Omental fat pad (tissue), 4 donors: Measurements from ENCODE around the gene MAP7. TPM values are rescaled to one million over a fixed set of nuclear protein-coding genes. Genes with fewer than 3 reads are reported as not detected.

Experiments
- ATAC-seq: fragments of 150-250 bp; one replicate; pipeline ENCODE4 v1.9.1; 2016; ENCODE audit warnings: mild to moderate bottlenecking, moderate library complexity; ENCODE audit not compliant: low FRiP score
- DNase-seq: peaks from one replicate; pipeline ENCODE4 v3.0.0-alpha.2; 2019; ENCODE audit warnings: low spot score
- CTCF ChIP-seq, 3 donors: fragments of 450-650 bp; IDR thresholded peaks; one replicate each; pipeline ENCODE4 v1.5.1; 2016 to 2017; ENCODE audit warnings: antibody characterized with exemption in 3 of 3, mild to moderate bottlenecking in 3 of 3, moderate library complexity in 2 of 3
- total RNA-seq, 4 donors: library from RNA; depleted of rRNA; stranded (reverse); fragments of >200 nt; gene quantifications; one replicate each; pipeline ENCODE4 v1.1.0, GENCODE V29; 2016

Gene MAP7
- total RNA-seq, 4 donors from 2014 or later = 2.2 to 5.3 (median 4.5) TPM

DNA sequence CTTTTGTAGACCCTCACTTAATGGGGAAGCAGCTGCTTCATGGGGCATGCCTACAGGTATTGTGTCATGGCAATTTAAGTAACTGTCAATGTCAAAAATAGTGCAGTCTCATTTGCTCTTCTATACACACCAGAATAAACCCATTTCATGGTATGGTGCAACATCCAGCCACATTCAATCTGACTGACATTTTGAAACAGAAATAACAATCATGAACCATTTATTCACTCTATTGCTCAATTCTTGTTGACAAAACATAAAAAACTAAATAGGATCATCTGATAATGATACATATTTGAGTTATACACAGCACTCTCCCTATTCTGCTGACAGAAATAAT is 122.9 kb downstream of the MAP7 start:
- ATAC-seq (no peak), DNase-seq (no peak)
- TF ChIP-seq CTCF (IDR thresholded peaks at IDR 0.05) = no peak

DNA sequence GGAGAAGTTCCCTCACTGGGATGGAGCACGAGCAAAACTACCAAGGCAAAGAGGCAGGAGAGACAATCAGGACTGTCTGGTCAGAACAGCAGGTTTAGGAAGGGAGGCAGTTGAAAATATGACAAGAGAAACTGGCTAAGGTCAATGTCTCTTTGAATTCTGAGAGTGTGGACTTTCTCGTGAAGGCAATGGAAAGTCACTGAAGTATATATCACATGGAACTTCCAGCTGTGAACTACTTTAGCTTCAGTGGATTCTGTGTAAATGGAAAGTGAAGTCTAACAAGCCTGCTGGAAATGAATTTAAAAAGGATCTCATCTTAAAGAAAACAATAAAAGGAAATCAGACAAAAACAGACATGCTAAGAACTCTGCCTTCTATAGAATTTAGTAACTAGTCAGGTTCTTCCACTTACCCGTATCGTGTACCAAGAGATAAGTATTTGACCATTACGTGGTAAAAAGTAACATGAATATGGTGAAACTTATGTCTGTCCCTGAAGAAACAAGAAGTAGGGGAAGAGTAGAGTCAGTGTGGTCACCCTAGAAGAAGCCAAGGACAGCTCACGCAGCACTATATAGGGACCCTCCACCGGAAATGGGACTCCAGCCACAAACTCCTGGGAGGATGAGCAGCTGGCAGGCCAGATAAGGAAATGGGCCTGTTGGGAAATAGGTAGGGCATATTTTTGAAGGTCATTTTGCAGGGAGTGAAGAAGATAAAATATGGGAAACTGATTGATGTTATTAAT is 123.4 kb downstream of the MAP7 start:
- no peak for ATAC-seq
- no peak for TF ChIP-seq CTCF (IDR thresholded peaks at IDR 0.05)

GRCh38 chr6:136425793-136426192 is 124.4 kb downstream of the MAP7 start:
- no peak for TF ChIP-seq CTCF (IDR thresholded peaks at IDR 0.05)
- no peak for DNase-seq
- ATAC-seq = no peak

More for the DNA sequence above, 123.4 kb downstream of the MAP7 start:
- DNase-seq = no peak

DNA sequence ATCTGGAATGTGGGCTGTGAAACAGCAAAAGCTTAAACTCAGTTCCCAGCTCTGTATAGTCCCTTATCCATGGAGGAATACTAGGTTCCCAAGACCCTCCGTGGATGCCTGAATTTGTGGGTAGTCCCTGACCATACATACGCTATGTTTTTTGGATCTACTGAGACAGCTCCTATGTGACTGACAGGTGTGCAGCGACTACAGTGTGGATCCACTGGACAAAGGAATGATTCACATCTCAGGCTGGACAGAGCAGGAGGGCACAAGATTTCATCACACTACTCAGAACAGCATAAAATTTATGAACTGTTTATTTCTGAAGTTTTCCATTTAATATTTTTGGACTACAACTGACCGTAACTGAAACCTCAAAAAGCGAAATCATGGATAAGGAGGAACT is 125.3 kb downstream of the MAP7 start:
- no peak for TF ChIP-seq CTCF (IDR thresholded peaks at IDR 0.05)
- ATAC-seq (no peak), DNase-seq (no peak)

DNA sequence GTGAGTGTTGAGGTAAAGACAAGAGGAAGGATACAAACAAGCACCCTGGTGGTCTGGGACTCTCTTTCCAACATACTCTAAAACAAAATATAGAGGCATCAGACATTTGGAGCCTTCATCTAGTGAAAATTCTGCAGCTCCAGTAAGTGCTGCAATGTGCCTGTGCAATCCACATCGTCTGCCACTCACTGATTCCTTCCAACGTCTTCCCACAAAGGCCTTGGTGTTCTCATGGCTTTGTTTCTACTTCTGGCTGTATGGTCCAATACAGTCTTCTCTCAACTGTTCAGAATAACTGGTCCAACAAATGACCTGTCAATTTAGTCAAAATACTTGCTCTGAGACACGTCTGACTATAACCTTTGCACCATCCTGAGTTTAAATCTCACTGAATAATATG is 125.8 kb downstream of the MAP7 start:
- DNase-seq (no peak), ATAC-seq (no peak)
- TF ChIP-seq CTCF (IDR thresholded peaks at IDR 0.05) = no peak

DNA sequence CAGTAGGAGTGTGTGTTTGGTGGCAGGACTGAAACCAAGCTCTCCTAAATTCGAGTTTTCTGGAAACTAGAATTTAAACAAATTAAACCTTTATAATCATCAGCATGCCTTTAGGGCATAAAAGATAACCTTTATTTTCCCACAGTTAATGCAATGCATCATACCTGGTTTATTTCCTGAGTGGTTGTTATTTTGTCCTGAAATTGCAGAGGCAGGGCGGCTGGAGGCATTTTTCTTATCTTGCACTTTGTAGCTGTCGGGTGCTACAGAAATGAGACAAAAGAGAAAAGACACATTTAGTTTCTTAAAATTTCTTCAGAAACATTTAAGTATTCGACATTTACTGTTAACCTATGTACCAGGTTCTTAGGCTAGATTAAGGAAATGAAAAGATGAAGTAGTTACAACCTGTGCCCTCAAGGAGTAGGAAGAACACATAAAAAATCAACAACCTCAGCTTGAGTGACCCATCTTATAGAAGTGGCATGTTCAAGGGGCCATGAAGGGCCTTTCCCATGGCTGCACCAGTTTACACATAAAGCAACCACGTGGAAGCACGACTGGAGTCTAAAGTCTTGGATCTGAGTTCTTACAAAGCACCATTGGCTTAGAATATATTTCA is 128.6 kb downstream of the MAP7 start:
- ATAC-seq (no peak), DNase-seq (no peak)
- no peak for TF ChIP-seq CTCF (IDR thresholded peaks at IDR 0.05)

GRCh38 chr6:136420853-136421252 is 129.4 kb downstream of the MAP7 start:
- ATAC-seq (no peak), DNase-seq (no peak)
- no peak for TF ChIP-seq CTCF (IDR thresholded peaks at IDR 0.05)
